ENCODE measurements around the gene TXNRD2.
"Not testable (repeated sequence)": the region's sequence is repeated elsewhere in the genome, so short reads cannot be mapped to it uniquely, and the experiment has no call there.

The TXNRD2 gene

DNA sequence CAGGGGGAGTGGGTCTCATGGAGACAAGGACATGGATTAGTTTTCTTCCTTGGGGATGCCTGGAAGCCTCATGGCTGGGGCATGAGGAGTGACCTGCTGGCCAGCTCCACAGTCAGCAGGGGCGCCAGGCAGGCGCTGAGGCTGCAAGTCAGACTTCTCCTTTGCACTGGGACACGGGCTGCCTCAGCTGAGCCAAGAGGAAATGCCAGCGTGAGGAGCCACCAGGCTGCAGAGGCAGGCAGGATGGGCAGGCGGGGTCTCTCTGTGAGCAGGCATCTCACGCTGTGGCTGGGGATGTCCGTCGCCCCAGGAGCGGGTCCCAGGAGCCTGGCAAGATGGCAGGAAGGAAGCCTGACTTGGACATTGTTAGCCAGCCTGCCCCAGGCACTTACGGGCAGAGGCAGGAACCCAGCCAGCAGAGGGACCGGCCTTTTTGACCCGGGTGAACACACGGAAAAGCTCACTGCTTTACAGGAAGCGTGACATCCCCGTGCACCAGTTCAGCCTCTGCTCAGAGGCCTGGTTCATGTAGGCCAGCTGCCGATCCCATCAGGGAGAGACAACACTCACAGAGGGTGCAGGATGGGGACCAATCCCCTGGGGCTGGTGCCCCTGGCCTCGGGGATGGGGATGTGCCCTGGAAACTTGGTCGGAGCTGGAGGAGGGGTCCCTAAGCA is 97.1 kb downstream of the TXNRD2 start:
- DNase-seq (ENCODE audit: low spot score) = peak; percentile 9

DNA sequence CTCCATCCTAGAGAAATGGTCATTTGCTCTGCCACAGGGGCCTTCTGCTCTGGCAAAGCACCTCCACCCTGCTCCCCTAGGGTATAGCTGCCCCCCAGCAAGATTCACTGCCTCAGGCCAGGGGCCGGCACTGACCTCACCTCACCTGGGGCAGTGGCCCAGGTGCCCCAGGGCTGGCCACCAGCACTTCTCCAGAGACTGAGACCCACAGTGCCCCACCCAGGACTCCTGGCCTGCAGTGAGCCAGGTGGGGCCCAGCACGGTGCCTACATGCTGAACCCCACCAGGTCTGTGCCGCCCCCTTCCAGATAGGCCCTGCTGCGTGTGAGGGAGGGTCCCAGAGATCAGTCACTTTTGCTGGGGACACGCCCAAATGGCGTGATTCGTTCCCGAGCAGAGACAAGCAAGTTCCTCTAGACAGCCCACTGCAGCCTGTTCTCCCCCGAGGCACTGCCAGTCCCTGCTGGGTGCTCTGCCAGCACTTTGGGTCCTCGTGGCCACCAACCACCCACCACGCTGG is 97.7 kb downstream of the TXNRD2 start:
- DNase-seq (ENCODE audit: low spot score) = no peak

DNA sequence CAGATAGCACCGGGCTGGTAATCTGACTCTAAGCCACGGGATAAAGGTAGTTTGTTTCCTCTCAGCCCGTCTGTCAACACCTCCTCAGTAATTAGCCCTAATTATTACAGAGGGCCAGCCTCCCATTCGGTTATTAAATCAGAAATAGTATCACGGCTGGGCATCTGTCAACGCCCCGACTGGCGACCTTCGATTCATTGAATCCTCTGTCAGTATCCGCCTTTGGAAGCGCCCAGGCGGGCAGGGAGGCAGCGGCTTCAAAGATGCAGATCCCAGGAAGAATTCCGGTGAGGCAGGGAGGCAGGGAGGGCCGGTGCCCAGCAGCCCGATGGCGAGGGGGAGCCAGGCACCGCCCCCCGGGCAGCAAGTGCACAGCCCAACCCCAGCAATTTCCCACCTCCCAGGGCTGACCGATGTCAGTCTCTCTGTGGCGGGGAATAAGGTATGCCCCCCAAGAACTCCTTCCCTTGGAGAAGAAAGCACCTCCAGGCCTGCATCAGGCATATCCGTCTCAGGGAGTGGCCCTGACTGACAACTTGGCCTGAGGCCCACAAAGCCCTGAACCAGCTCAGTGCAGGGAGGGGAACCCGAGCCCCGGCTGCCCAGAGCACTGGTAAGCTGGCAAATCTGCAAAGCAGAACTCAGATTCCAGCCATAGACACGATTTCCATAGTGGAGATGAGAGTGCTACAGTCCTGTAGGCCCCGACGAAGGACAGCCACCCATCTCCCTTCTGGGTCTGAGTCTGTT is 98.3 kb downstream of the TXNRD2 start:
- no peak for DNase-seq (ENCODE audit: low spot score)

DNA sequence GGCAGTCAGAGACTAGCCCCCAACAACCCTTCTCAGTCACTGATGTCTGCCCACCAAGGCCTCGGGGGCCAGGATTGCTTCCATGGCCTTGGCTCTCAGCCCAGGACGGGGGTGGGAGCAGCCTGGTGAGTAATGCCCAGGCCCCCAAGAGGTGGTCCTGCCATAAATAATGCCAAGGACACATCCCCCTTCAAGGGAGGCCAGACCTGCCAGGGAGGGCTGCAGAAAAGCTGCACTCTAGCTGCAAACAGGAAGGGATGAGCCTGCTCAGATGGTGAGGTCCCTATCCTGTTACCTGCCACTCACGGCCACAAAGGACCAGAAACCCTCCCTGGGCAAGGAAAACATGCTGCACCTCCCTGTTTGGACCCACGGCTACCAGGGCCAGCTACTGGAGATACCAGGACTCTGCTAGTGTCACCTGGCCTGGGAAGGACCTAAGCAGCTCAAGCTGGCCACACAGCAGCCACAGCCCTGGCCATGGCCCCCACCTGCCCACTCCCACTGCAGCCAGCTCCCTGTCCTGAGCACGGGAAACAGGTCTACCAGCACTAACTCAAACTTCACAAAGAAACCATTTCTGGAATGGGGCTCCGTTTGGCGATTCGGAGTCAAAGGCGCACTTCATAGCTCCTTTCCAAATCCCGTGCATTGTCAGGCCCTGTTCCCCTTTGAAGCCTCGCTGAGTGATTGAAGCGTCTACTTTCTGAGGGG is 99.1 kb downstream of the TXNRD2 start:
- DNase-seq (ENCODE audit: low spot score) = no peak

DNA sequence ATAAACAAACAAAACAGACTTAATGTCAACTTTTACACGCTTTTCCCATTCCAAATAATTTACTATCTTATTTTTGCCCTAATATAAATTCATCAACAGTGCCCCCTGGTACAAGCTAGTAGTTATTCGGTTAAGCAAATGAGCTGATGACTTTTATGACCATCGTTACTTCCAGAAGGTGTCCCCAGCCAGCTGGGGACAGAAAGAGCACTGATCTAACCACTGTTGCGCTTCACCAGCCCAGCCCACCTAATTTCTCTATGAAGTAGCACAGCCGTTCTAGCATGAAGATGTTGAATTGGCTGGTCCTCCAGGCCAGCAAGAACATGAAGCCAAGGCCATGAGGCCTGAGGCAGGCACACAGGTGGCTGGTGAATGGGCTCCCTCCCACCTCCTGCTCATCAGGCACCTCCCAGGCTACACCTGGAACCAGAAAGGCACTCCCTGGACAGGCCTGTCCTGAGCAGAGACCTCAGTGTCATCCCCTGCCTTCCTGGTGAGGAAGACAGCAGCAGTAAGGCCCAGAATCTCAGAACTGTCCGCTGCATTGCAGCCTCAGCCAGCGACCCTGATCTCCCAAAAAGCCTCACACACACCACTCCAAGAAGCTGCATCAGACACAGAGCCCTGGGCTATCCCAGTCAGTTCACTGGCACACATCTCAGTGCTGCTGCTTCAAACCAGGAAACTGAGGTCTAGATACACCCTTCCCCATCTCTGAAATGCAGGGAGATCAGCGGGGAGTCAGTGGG is 99.8 kb downstream of the TXNRD2 start:
- no peak for DNase-seq (ENCODE audit: low spot score)

DNA sequence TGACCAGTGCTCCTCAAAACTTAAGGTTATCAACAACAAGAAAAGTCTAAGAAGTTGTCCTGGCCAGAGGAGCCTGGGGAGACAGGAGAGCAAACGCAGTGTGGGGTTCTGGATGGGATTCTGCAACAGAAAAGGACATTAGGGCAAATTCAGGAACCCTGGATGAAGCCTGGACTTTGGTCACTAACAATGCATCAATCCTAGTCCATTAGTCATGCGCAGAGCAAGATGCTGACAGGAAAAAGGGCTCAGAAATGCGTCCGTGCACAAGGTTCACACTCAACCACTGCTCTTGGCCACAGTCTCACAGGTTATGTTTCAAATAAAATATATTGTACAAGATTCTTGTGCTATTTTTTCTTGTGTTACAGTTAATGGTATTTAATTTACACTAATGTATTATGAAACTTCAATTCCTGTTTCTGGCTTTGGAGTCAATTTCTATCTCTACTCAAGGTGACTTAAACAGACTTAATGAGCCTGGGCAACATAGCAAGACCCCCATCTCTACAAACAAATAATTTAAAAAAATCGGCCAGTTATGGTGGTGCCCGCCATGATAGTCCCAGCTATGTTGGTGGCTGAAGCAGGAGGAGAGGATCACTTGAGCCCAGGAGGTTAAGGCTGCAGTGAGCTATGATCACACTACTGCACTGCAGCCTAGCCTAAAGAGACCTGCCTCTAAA is 100.5 kb downstream of the TXNRD2 start:
- no peak for DNase-seq (ENCODE audit: low spot score)

DNA sequence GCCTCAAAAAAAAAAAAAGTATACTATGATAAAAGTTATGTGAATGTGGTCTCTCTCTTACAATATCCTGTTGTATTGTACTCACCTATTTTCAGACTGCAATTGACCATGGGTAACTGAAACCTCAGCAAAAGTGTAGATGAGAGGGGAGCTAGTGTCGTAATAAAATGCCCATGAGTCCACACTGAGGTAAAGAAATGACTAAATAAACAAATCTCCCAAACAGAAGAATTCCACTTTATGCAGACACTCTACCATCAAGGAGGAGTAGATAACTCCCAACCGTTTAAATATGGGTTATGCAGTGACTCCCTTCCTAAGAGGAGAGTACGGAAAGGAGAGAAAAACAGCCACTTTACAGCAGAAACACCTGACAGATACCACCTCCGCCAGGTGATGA is 101.6 kb downstream of the TXNRD2 start:
- DNase-seq (ENCODE audit: low spot score) = no peak

DNA sequence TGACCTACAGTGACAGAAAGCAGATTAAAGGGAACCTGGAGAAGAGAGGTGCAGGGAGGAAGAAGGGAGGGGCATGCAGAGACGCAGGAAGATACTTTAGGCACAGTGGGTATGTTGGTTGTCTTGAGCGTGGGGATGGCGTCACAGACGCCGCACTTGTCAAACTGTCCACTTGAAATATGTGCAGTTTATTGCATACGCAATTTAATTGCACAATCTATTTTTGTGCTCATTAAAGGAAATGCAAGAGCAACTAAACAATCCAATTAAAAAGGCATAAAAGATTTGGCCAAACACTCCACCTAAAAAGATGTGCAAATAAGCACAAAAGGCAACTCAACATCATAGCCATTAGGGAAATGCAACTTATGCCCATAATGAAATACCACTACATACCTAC is 103.7 kb downstream of the TXNRD2 start:
- no peak for DNase-seq (ENCODE audit: low spot score)

DNA sequence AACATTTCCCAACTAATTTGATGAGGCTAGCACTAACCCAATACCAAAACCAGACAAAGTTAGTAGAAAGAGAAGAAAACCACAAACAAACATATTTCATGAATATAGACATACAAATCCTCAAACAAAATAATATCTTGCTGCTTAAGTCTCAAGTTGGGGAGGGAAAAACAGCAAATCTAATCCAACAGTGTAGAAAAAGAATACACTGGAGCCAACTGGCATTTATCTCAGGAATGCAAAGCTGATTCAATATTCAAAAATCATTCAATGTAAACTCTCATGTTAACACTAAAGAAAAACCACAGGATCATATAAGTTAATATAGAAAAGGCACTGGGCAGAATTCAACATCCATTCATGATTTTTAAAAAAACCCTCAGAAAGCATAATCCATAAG is 105.1 kb downstream of the TXNRD2 start:
- no peak for DNase-seq (ENCODE audit: low spot score)

DNA sequence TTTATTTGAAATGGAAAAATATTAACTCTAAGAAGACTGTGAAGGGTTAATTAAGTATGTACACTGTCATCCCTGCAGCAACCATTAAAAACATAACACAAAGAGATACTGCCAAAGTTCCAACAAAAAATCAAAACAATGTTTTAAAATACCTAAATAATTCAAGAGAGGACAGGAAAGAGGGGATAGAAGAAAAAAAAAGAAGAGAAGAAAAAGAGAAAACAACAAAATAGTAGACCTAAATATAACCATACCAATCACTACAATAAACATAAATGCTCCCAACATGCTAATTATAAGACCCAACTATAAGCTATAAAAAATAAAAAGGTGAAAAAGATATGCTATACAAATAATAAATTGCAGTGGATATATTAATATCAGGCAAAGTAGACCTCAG is 107.0 kb downstream of the TXNRD2 start:
- DNase-seq (ENCODE audit: low spot score) = no peak

DNA sequence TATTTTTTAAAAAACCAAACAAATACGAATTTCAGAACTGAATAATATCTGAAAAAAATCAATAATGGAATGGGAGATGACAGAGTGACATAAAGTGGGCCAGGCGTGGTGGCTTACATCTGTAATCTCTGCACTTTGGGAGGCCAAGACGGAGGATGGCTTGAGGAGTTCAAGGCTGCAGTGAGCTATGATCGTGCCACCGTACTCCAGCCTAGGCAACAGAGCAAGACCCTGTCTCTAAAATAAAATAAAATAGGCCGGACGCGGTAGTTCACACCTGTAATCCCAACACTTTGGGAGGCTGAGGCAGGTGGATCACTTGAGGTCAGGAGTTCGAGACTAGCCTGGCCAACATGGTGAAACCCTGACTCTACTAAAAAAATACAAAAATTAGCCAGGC is 108.3 kb downstream of the TXNRD2 start:
- DNase-seq (ENCODE audit: low spot score) = not testable (repeated sequence)

DNA sequence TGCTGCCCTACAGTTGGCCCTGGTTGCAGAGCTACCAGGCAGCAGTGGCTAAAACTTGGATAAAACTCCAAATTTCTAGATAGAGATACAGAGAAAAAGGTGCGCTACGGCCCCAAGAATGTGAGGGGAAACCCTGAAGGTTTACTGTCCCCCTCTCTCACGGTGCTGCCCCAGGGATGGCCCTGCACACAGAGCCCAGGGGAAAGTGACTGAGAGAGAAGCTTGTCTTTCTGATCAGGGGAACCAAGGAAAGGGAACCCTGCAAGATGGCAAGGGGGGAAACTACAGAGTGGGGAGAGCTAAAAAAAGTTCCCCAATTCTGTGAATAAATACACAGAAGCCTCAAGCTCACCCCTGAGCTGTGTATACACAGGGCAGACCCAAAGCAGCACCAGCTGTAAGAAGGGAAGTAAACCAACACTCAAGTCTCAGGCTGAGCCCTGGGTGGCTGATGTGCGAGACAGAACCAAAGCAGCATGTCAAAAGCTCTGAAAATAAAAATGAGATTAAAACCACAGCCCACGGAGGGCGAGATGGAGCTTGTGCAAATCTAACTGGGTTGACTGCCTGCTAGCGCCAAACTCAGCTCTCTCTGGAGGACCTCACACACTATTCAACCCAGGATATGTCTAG is 109.0 kb downstream of the TXNRD2 start:
- no peak for DNase-seq (ENCODE audit: low spot score)

DNA sequence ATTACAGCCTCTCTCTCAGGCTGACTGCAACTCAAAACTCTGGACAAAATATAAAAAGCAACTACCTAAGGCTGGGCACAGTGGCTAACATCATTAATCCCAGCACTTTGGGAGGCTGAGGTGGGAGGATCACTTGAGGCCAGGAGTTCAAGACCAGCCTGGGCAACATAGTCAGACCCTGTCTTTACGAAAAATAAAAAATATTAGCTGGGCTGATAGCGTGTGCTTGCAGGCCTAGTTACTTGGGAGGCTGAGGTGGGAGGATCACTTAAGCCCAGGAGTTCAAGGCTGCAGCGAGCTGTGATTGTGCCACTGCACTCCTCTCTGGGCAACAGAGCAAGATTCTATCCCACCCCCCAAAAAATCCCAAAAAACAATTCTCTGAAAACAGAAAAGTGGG is 109.6 kb downstream of the TXNRD2 start:
- DNase-seq (ENCODE audit: low spot score) = not testable (repeated sequence)

DNA sequence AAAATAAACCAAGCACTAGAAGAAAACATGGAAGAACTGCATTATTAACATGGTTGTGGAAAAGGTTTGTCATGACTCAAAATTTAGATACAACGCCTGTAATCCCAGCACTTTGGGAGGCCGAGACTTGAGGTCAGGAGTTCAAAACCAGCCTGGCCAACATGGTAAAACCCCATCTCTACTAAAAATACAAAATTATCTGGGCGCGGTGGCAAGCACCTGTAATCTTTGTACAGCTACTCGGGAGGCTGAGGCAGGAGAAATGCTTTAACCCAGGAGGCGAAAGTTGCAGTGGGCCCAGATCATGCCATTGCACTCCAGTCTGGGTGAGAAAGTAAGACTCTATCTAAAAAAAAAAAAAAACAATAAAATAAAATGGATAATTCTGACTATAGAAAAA is 110.6 kb downstream of the TXNRD2 start:
- DNase-seq (ENCODE audit: low spot score) = no peak

DNA sequence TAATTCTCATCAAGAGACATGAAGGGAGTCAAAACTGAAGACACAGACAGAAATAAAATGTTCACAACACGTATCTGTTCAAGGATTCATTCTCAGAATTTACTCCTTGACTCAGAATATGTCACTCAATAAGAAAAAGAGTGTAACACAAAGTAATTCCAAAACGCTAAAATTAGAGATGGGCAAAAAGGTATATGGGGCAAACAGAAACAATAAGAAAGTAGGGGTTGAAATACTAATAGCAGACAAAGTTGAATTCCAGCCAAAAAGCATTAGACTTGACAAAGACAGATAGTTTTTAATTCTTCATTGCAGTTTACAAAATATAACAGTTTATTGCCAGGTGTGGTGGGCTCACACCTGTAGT is 113.6 kb downstream of the TXNRD2 start:
- no peak for DNase-seq (ENCODE audit: low spot score)

DNA sequence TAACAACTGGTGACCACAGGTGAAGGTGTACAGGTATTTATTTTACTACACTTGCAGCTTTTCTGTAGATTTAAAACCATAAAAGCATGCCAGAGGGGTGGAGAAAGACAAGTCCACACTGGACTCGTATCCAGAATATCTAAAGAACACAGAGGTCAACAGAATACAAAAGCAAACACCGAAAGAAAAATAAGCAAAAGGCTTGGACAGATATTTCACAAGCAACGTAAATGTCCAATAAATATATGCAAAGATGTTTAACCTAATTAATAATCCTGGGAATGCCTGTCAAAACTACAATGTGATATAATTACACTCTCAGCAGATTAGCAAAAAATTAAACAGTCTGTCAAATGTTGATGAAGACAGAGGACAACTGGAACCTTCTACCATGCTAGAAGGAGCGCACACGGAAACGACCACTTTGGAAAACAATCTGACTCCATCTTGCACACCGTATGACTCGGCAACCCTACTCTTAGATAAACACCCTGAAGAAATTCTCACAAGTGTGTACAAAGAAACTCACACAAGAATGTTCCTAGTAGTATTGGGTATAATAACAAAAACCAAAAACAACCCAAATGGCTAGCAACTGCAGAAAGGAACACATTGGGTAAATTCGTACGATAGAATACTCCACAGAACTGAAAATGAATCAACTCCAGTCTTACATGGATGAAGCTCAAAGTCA is 114.1 kb downstream of the TXNRD2 start:
- DNase-seq (ENCODE audit: low spot score) = no peak

DNA sequence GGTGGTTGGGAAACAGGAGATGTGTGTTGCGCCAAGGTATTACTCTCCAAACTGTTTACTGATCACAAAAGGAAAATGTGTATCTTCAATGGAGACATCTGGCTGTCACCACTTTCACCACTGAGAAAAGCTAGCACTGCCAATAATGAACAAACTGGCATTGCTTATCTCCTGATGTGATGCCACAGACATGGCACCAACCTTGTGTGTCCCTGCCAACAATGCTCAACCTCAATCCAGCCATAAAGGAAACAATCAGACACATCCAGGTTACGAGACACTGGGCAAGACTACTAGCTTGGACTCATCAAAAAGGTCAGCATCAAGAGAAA is 115.0 kb downstream of the TXNRD2 start:
- no peak for DNase-seq (ENCODE audit: low spot score)

DNA sequence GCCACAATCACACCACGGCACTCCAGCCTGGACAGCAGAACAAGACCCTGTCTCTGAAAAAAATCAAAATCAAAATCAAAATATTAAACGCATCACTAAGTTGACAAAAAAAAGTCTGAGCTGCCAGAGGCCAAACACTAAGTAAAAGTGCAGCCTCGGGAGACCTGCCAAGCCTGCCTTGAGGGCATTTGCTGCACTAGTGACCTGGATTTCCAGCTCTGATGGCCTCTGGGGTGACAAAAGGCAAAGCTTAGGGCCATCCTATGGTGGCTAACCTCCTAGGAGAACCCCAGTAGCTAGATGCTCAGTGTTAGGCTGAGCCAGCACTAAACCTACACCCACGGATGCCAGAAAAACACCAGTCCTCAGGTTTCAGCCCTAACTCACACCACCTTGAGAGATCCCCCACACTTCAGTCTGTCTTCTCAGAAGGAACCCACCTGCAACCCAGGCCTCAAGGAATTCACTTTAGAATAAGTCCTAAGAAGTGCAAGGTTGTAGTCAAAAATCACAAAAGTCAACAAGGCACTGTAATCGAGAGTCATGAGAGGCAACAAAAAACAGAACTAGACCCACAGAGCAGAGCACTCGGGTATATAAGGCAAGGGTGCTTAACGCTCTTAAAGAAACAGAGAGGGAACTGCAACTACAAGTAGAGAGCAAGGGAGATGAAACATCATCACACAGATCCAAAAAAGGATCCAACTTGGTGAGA is 115.6 kb downstream of the TXNRD2 start:
- DNase-seq (ENCODE audit: low spot score) = no peak

Measured in CD4-positive, alpha-beta T cell treated with Interleukin-2 at 100 ng/mL for 4 hours (primary cell).